K562 (cell line): ENCODE measurements around the gene TPX2. TPM values are rescaled to one million over a fixed set of nuclear protein-coding genes. Genes with fewer than 3 reads are reported as not detected.
A peak's percentile ranks its signal among the peaks of the same experiment; 100 is the strongest.

ENCODE experiments used
- DIDO1 ChIP-seq: fragments of 450-650 bp; IDR thresholded peaks from 2 replicates; pipeline ENCODE4 v1.6.1; 2016; ENCODE audit warnings: low read depth, missing biosample characterization, missing genetic modification characterization
- ELK1 ChIP-seq: sonication (generic); formaldehyde crosslinking; IDR thresholded peaks from 2 replicates; pipeline ENCODE4 v1.8.1; 2022; ENCODE audit warnings: missing genetic modification reagents
- EWSR1 ChIP-seq: fragments of 450-650 bp; IDR thresholded peaks from 2 replicates; pipeline ENCODE4 v1.6.1; 2018; ENCODE audit warnings: borderline replicate concordance, mild to moderate bottlenecking, low read depth, moderate library complexity; ENCODE audit not compliant: partially characterized antibody
- FOXJ2 ChIP-seq: fragments of 200-800 bp; sonication (Bioruptor generic); IDR thresholded peaks from 2 replicates; pipeline ENCODE4 v1.6.1; 2016; ENCODE audit warnings: missing genetic modification characterization, missing compliant biosample characterization
- GTF2A2 ChIP-seq: IDR thresholded peaks from 2 replicates; pipeline ENCODE4 v1.6.1; 2016; ENCODE audit warnings: mild to moderate bottlenecking, missing genetic modification characterization, missing compliant biosample characterization
- HES1 ChIP-seq: fragments of 450-650 bp; IDR thresholded peaks from 2 replicates; pipeline ENCODE4 v1.6.1; 2016; ENCODE audit warnings: low read depth, mild to moderate bottlenecking, moderate library complexity
- MTF1 ChIP-seq: fragments of 250-450 bp; sonication (Bioruptor Pico); IDR thresholded peaks from 2 replicates; pipeline ENCODE4 v1.9.0; 2021; ENCODE audit warnings: moderate library complexity, mild to moderate bottlenecking, inconsistent platforms, borderline replicate concordance
- NKRF ChIP-seq: fragments of 450-650 bp; IDR thresholded peaks from 2 replicates; pipeline ENCODE4 v1.6.1; 2016; ENCODE audit warnings: borderline replicate concordance
- TBP ChIP-seq: optimal IDR thresholded peaks from 2 replicates; pipeline ENCODE3; 2011; ENCODE audit warnings: low read depth, low read length, improper control_type of control experiment
- ZBTB12 ChIP-seq: fragments of 250-450 bp; sonication (Bioruptor Pico); IDR thresholded peaks from 2 replicates; pipeline ENCODE4 v1.4.0; 2020
- ZBTB33 ChIP-seq: sonication (generic); formaldehyde crosslinking; IDR thresholded peaks from 2 replicates; pipeline ENCODE4 v1.8.1; 2023; ENCODE audit warnings: mild to moderate bottlenecking, missing genetic modification reagents
- ZBTB5 ChIP-seq: fragments of 450-650 bp; IDR thresholded peaks from 2 replicates; pipeline ENCODE4 v1.6.1; 2017; ENCODE audit warnings: antibody characterized with exemption
- ZNF212 ChIP-seq: fragments of 450-650 bp; formaldehyde crosslinking; IDR thresholded peaks from 2 replicates; pipeline ENCODE4 v1.4.0; 2020; ENCODE audit warnings: mild to moderate bottlenecking
- ZNF217 ChIP-seq: sonication (generic); formaldehyde crosslinking; IDR thresholded peaks from 2 replicates; pipeline ENCODE4 v1.8.0; 2022; ENCODE audit warnings: mild to moderate bottlenecking, missing genetic modification reagents
- ZNF232 ChIP-seq: sonication (generic); formaldehyde crosslinking; IDR thresholded peaks from 2 replicates; pipeline ENCODE4 v1.8.0; 2022; ENCODE audit warnings: mild to moderate bottlenecking, missing genetic modification reagents
- ZNF707 ChIP-seq: fragments of 250-450 bp; sonication (Bioruptor Pico); conservative IDR thresholded peaks from 2 replicates; pipeline ENCODE4 v1.8.0; 2022; ENCODE audit warnings: inconsistent platforms, mild to moderate bottlenecking, moderate library complexity
- ZNF79 ChIP-seq: fragments of 250-450 bp; sonication (Bioruptor Pico); IDR thresholded peaks from 2 replicates; pipeline ENCODE4 v1.4.0; 2020; ENCODE audit warnings: low read depth, mild to moderate bottlenecking, moderate library complexity
- polyA plus RNA-seq, 8 experiments: library from polyadenylated mRNA; depleted of rRNA in 4 of 8; stranded (reverse) in 5 of 8; unstranded in 3 of 8; fragments of >200 nt; fragmentation: Nextera tagmentation in 2 of 8; fragmentation: Illumina TruSeq in 1 of 8; extraction: Ambion mirVana in 2 of 8; extraction: Trizol in 1 of 8; gene quantifications; 2 replicates each; pipeline versions ENCODE4 v1.2.1 to v1.2.3, GENCODE V29; 2011 to 2014; ENCODE audit warnings: inconsistent platforms in 1 of 8, missing spikeins in 1 of 8
- total RNA-seq, 7 experiments: library from RNA; depleted of rRNA in 6 of 7; stranded (reverse); fragments of >200 nt in 6 of 7; fragmentation: Illumina TruSeq in 2 of 7; extraction: Trizol in 2 of 7; gene quantifications; 2 replicates each; pipeline versions ENCODE4 v1.2.1 to v1.2.3, GENCODE V29; 2011 to 2021; ENCODE audit warnings: low replicate concordance in 1 of 7

The TPX2 gene
- total and polyA plus RNA-seq, 9 of the 15 experiments (the other 6 are each of a cell fraction or from before 2014, with no cell fraction given): 48.0 to 241 (median 133) TPM

- TF ChIP-seq ZNF217: no peak
- TF ChIP-seq ZBTB33 (CRISPR knock-in tag): no peak; the same call in 1 of the 2 replicates
- TF ChIP-seq ZNF707 (CRISPR knock-in tag): no peak
- no peak for TF ChIP-seq MTF1
- TF ChIP-seq FOXJ2 (tag): peak; percentile 50; the same call in 1 of the 2 replicates
- peak; percentile 28 for TF ChIP-seq TBP
- no peak for TF ChIP-seq ELK1 (CRISPR knock-in tag)
- TF ChIP-seq ZNF212 (CRISPR knock-in tag): no peak
- no peak for TF ChIP-seq ZNF79 (CRISPR knock-in tag)
- peak; percentile 46; the same call in 1 of the 2 replicates for TF ChIP-seq ZBTB12 (CRISPR knock-in tag)
- TF ChIP-seq DIDO1: no peak
- no peak for TF ChIP-seq ZBTB5
- TF ChIP-seq NKRF: peak; percentile 13; the same call in 1 of the 2 replicates
- TF ChIP-seq GTF2A2 (tag): peak; percentile 56; the same call in 1 of the 2 replicates
- no peak for TF ChIP-seq HES1
- TF ChIP-seq EWSR1: no peak
- TF ChIP-seq ZNF232: no peak
These were observed 15.6 kb upstream of the TPX2 start (continued) for GRCh38 chr20:31723319-31724078.
